ENCODE data around the gene FBN3.

DNA sequence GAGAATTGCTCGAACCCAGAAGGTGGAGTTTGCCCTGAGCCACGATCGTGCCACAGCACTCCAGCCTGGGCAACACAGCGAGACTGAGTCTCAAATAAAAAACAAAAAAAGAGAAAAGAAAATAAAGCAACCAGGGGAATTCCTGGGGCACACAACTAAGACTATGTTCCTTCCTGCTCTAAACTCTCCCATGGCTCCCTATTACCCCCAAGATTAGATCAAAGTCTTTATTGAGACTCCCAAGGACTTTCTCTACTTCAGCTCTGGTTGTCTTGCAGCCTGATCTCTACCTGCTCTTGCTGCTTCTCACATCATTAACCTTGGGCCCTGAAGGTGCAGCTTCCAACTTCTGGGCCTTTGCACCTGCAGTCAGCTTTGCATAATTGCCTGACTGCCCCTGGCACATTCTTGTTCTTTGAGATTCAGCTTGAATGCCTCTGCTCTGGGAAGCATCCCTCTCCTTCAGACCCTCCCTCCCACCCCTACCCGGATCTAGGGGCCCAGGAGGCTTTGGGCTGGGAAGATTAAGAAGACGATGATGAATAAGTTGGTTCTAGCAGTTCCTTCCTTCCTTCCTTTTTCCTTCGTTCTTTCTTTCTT lies 42.9 kb upstream of the FBN3 start:
- TF ChIP-seq BHLHE40 (IDR thresholded peaks at IDR 0.05; ENCODE audit: borderline replicate concordance) (no peak), HDGF (IDR thresholded peaks at IDR 0.05; ENCODE audit: borderline replicate concordance) (no peak), PKNOX1 (IDR thresholded peaks at IDR 0.05) (no peak), LEF1 (IDR thresholded peaks at IDR 0.05; ENCODE audit: borderline replicate concordance) (no peak), CTBP1 (IDR thresholded peaks at IDR 0.05; ENCODE audit: borderline replicate concordance) (no peak), SUZ12 (IDR thresholded peaks at IDR 0.05) (no peak), ARNT (IDR thresholded peaks at IDR 0.05) (no peak)
